ENCODE data around the gene PLCB1. TPM values are rescaled to one million over a fixed set of nuclear protein-coding genes. Genes with fewer than 3 reads are reported as not detected.
"Not testable (repeated sequence)": the region's sequence is repeated elsewhere in the genome, so short reads cannot be mapped to it uniquely, and the experiment has no call there.

Gene PLCB1
- total RNA-seq, 1 donor = 13.4 TPM

- H3K4me3 ChIP-seq (ENCODE audit: insufficient read depth, low read length) = no peak overlapping the region
- no peak for DNase-seq (ENCODE audit: insufficient read length, low spot score, missing footprints)
- TF ChIP-seq CTCF (IDR thresholded peaks at IDR 0.05; ENCODE audit: extremely low read depth, low read depth, low read length) = no peak
Observed at GRCh38 chr20:8842525-8842924, 710.5 kb downstream of the PLCB1 start.

GRCh38 chr20:8844179-8844578, 712.1 kb downstream of the PLCB1 start:
- no peak overlapping the region for H2AFZ ChIP-seq (ENCODE audit: low read length)
- H3K27me3 ChIP-seq (ENCODE audit: insufficient read depth, low read length) = no peaks in the 10 kb centered on the region

More at GRCh38 chr20:8842525-8842924, 710.5 kb downstream of the PLCB1 start:
- Histone ChIP-seq H3K79me2 (ENCODE audit: insufficient read depth, low read length) (no peaks in the 10 kb centered on the region), H2AFZ (ENCODE audit: low read length) (no peak overlapping the region), H3K36me3 (ENCODE audit: insufficient read depth, low read length) (no peaks in the 10 kb centered on the region), H4K20me1 (ENCODE audit: insufficient read depth, low read length) (no peaks in the 10 kb centered on the region), H3K27me3 (ENCODE audit: insufficient read depth, low read length) (no peaks in the 10 kb centered on the region), H3K27ac (ENCODE audit: low read depth, low read length) (no peak overlapping the region), H3K9me3 (ENCODE audit: low read depth, low read length) (no peaks in the 10 kb centered on the region), H3K4me1 (ENCODE audit: insufficient read depth, low read length) (peaks cover under 1% of the 10 kb centered on the region), H3K4me2 (ENCODE audit: insufficient read depth, low read length) (no peak overlapping the region)

GRCh38 chr20:8849990-8850389, 717.9 kb downstream of the PLCB1 start:
- Histone ChIP-seq H3K36me3 (ENCODE audit: insufficient read depth, low read length) (no peaks in the 10 kb centered on the region), H3K4me3 (ENCODE audit: insufficient read depth, low read length) (no peak overlapping the region), H3K9me3 (ENCODE audit: low read depth, low read length) (no peaks in the 10 kb centered on the region), H3K4me1 (ENCODE audit: insufficient read depth, low read length) (peaks cover 13% of the 10 kb centered on the region), H4K20me1 (ENCODE audit: insufficient read depth, low read length) (no peaks in the 10 kb centered on the region), H3K27ac (ENCODE audit: low read depth, low read length) (no peak overlapping the region), H3K4me2 (ENCODE audit: insufficient read depth, low read length) (no peak overlapping the region), H2AFZ (ENCODE audit: low read length) (no peak overlapping the region), H3K27me3 (ENCODE audit: insufficient read depth, low read length) (no peaks in the 10 kb centered on the region), H3K79me2 (ENCODE audit: insufficient read depth, low read length) (no peaks in the 10 kb centered on the region)
- no peak for TF ChIP-seq CTCF (IDR thresholded peaks at IDR 0.05; ENCODE audit: extremely low read depth, low read depth, low read length)
- DNase-seq (ENCODE audit: insufficient read length, low spot score, missing footprints) = no peak

More at GRCh38 chr20:8844179-8844578, 712.1 kb downstream of the PLCB1 start:
- TF ChIP-seq CTCF (IDR thresholded peaks at IDR 0.05; ENCODE audit: extremely low read depth, low read depth, low read length) = no peak
- Histone ChIP-seq H3K4me1 (ENCODE audit: insufficient read depth, low read length) (no peaks in the 10 kb centered on the region), H3K79me2 (ENCODE audit: insufficient read depth, low read length) (no peaks in the 10 kb centered on the region), H3K27ac (ENCODE audit: low read depth, low read length) (no peak overlapping the region), H3K4me3 (ENCODE audit: insufficient read depth, low read length) (no peak overlapping the region), H3K4me2 (ENCODE audit: insufficient read depth, low read length) (no peak overlapping the region), H3K36me3 (ENCODE audit: insufficient read depth, low read length) (no peaks in the 10 kb centered on the region), H4K20me1 (ENCODE audit: insufficient read depth, low read length) (no peaks in the 10 kb centered on the region), H3K9me3 (ENCODE audit: low read depth, low read length) (no peaks in the 10 kb centered on the region)
- no peak for DNase-seq (ENCODE audit: insufficient read length, low spot score, missing footprints)

- no peaks in the 10 kb centered on the region for H4K20me1 ChIP-seq (ENCODE audit: insufficient read depth, low read length)
- no peak overlapping the region for H2AFZ ChIP-seq (ENCODE audit: low read length)
- no peaks in the 10 kb centered on the region for H3K79me2 ChIP-seq (ENCODE audit: insufficient read depth, low read length)
- TF ChIP-seq CTCF (IDR thresholded peaks at IDR 0.05; ENCODE audit: extremely low read depth, low read depth, low read length) = no peak
- H3K4me2 ChIP-seq (ENCODE audit: insufficient read depth, low read length) = no peak overlapping the region
- H3K36me3 ChIP-seq (ENCODE audit: insufficient read depth, low read length) = no peaks in the 10 kb centered on the region
- H3K4me3 ChIP-seq (ENCODE audit: insufficient read depth, low read length) = no peak overlapping the region
- peaks cover 23% of the 10 kb centered on the region for H3K4me1 ChIP-seq (ENCODE audit: insufficient read depth, low read length)
- no peak for DNase-seq (ENCODE audit: insufficient read length, low spot score, missing footprints)
- H3K9me3 ChIP-seq (ENCODE audit: low read depth, low read length) = no peaks in the 10 kb centered on the region
- no peak overlapping the region for H3K27ac ChIP-seq (ENCODE audit: low read depth, low read length)
- no peaks in the 10 kb centered on the region for H3K27me3 ChIP-seq (ENCODE audit: insufficient read depth, low read length)
Observed at GRCh38 chr20:8851446-8851845, 719.4 kb downstream of the PLCB1 start.

GRCh38 chr20:8851919-8852318, 719.9 kb downstream of the PLCB1 start:
- H3K9me3 ChIP-seq (ENCODE audit: low read depth, low read length); H3K36me3 ChIP-seq (ENCODE audit: insufficient read depth, low read length); H3K27me3 ChIP-seq (ENCODE audit: insufficient read depth, low read length); H3K27ac ChIP-seq (ENCODE audit: low read depth, low read length); H3K79me2 ChIP-seq (ENCODE audit: insufficient read depth, low read length); DNase-seq (ENCODE audit: insufficient read length, low spot score, missing footprints); H2AFZ ChIP-seq (ENCODE audit: low read length); H3K4me3 ChIP-seq (ENCODE audit: insufficient read depth, low read length); H4K20me1 ChIP-seq (ENCODE audit: insufficient read depth, low read length); H3K4me2 ChIP-seq (ENCODE audit: insufficient read depth, low read length): not testable (repeated sequence)
- peaks cover 23% of the 10 kb centered on the region for H3K4me1 ChIP-seq (ENCODE audit: insufficient read depth, low read length)

GRCh38 chr20:8853211-8853610, 721.1 kb downstream of the PLCB1 start:
- H3K9me3 ChIP-seq (ENCODE audit: low read depth, low read length); H3K27ac ChIP-seq (ENCODE audit: low read depth, low read length); H4K20me1 ChIP-seq (ENCODE audit: insufficient read depth, low read length); DNase-seq (ENCODE audit: insufficient read length, low spot score, missing footprints); H3K79me2 ChIP-seq (ENCODE audit: insufficient read depth, low read length); H3K27me3 ChIP-seq (ENCODE audit: insufficient read depth, low read length); H3K4me3 ChIP-seq (ENCODE audit: insufficient read depth, low read length); H2AFZ ChIP-seq (ENCODE audit: low read length); H3K36me3 ChIP-seq (ENCODE audit: insufficient read depth, low read length); H3K4me2 ChIP-seq (ENCODE audit: insufficient read depth, low read length): not testable (repeated sequence)
- peaks cover 24% of the 10 kb centered on the region for H3K4me1 ChIP-seq (ENCODE audit: insufficient read depth, low read length)
